ENCODE data around the gene ALCAM.

DNA sequence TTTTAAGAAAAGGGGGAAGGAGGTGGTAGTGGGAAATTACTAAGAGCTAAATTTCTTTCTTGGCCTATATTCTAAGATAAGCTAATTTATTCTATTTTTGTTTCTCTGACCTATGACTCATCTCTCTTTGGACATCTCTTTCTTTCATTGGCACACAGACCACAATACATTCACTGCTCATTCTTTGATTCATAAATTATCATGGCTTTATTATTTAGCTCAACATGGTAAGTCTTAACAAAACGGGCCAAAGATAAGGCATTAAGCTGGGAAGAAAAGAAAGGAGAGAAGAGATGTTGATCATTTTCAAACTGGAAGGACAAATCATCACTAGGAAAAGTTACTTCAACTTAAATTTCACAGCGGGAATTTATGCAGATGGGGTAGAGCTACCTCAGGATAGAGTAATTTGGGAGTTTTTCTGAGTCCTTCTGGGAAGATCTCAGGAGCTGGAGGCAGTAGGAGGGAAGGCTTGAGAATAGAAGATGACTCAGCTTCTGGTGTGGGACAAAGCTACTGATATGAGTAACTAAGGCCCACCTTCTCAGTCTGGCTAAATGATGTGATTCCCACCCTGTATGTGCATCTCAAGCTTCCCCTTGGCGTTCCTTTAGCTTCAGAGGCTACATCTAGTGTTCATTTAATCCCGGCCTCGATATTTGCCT lies 7.5 kb upstream of the ALCAM start:
- no peak for TF ChIP-seq POLR2AphosphoS5 (IDR thresholded peaks at IDR 0.05)
- TF ChIP-seq EP300 (IDR thresholded peaks at IDR 0.05; ENCODE audit: low read depth), result no peak
- TF ChIP-seq, protein P1, sequence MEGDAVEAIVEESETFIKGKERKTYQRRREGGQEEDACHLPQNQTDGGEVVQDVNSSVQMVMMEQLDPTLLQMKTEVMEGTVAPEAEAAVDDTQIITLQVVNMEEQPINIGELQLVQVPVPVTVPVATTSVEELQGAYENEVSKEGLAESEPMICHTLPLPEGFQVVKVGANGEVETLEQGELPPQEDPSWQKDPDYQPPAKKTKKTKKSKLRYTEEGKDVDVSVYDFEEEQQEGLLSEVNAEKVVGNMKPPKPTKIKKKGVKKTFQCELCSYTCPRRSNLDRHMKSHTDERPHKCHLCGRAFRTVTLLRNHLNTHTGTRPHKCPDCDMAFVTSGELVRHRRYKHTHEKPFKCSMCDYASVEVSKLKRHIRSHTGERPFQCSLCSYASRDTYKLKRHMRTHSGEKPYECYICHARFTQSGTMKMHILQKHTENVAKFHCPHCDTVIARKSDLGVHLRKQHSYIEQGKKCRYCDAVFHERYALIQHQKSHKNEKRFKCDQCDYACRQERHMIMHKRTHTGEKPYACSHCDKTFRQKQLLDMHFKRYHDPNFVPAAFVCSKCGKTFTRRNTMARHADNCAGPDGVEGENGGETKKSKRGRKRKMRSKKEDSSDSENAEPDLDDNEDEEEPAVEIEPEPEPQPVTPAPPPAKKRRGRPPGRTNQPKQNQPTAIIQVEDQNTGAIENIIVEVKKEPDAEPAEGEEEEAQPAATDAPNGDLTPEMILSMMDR (IDR thresholded peaks at IDR 0.05), result no peak
- no peak for TF ChIP-seq POLR2A (IDR thresholded peaks at IDR 0.05)

Data from transverse colon (tissue), 4 donors.